ENCODE data around the gene CASP8. TPM values are rescaled to one million over a fixed set of nuclear protein-coding genes. Genes with fewer than 3 reads are reported as not detected.
"Not testable (repeated sequence)": the region's sequence is repeated elsewhere in the genome, so short reads cannot be mapped to it uniquely, and the experiment has no call there.

Gene CASP8
- total and polyA plus RNA-seq, 4 donors, result 4.5 to 15.1 (median 8.7) TPM

GRCh38 chr2:201237486-201238123, 22.7 kb upstream of the CASP8 start:
- no peaks in the 10 kb centered on the region for H3K27me3 ChIP-seq (ENCODE audit: control insufficient read depth in 4 of 4, insufficient read depth in 4 of 4, low read length in 3 of 4)
- no peak overlapping the region for H3K27ac ChIP-seq (ENCODE audit: low read depth in 1 of 2, low read length in 2 of 2)
- no peaks in the 10 kb centered on the region for H3K9me3 ChIP-seq (ENCODE audit: control insufficient read depth in 4 of 4, low read length in 3 of 4)
- H3K9ac ChIP-seq (ENCODE audit: low read depth in 1 of 2, low read length in 2 of 2), result no peak overlapping the region
- H3K4me3 ChIP-seq (ENCODE audit: low read depth in 1 of 3, low read length in 3 of 3), result no peak overlapping the region
- TF ChIP-seq FOXA1 (IDR thresholded peaks at IDR 0.05) (no peak), ZBTB33 (IDR thresholded peaks at IDR 0.05) (no peak), NR2F2 (IDR thresholded peaks at IDR 0.05) (no peak), GABPA (IDR thresholded peaks at IDR 0.05 in 1 of 2, conservative IDR thresholded peaks at IDR 0.05 in 1 of 2) (no peak), EGR1 (IDR thresholded peaks at IDR 0.05; ENCODE audit: low read depth in 2 of 2) (no peak), SP1 (IDR thresholded peaks at IDR 0.05) (no peak), TAF1 (conservative IDR thresholded peaks at IDR 0.05) (no peak), RXRA (IDR thresholded peaks at IDR 0.05) (no peak), HNF4G (IDR thresholded peaks at IDR 0.05) (no peak)
- TF ChIP-seq, protein P1, sequence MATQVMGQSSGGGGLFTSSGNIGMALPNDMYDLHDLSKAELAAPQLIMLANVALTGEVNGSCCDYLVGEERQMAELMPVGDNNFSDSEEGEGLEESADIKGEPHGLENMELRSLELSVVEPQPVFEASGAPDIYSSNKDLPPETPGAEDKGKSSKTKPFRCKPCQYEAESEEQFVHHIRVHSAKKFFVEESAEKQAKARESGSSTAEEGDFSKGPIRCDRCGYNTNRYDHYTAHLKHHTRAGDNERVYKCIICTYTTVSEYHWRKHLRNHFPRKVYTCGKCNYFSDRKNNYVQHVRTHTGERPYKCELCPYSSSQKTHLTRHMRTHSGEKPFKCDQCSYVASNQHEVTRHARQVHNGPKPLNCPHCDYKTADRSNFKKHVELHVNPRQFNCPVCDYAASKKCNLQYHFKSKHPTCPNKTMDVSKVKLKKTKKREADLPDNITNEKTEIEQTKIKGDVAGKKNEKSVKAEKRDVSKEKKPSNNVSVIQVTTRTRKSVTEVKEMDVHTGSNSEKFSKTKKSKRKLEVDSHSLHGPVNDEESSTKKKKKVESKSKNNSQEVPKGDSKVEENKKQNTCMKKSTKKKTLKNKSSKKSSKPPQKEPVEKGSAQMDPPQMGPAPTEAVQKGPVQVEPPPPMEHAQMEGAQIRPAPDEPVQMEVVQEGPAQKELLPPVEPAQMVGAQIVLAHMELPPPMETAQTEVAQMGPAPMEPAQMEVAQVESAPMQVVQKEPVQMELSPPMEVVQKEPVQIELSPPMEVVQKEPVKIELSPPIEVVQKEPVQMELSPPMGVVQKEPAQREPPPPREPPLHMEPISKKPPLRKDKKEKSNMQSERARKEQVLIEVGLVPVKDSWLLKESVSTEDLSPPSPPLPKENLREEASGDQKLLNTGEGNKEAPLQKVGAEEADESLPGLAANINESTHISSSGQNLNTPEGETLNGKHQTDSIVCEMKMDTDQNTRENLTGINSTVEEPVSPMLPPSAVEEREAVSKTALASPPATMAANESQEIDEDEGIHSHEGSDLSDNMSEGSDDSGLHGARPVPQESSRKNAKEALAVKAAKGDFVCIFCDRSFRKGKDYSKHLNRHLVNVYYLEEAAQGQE (IDR thresholded peaks at IDR 0.05), result no peak
- TF ChIP-seq, protein P2, sequence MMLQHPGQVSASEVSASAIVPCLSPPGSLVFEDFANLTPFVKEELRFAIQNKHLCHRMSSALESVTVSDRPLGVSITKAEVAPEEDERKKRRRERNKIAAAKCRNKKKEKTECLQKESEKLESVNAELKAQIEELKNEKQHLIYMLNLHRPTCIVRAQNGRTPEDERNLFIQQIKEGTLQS (IDR thresholded peaks at IDR 0.05), result no peak
- peaks cover 4 to 27% (median 20%) of the 10 kb centered on the region in 4 donors for H3K4me1 ChIP-seq (ENCODE audit: control insufficient read depth in 4 of 4, insufficient read depth in 4 of 4, low read length in 3 of 4)
- no peak for DNase-seq (ENCODE audit: low spot score)
- H3K36me3 ChIP-seq (ENCODE audit: control insufficient read depth in 4 of 4, insufficient read depth in 3 of 4, low read depth in 1 of 4, low read length in 3 of 4), result peaks cover 0 to 2% (median 0%) of the 10 kb centered on the region in 4 donors
- WGBS, result 74% methylated on average over 7 of the region's 7 CpGs

DNA sequence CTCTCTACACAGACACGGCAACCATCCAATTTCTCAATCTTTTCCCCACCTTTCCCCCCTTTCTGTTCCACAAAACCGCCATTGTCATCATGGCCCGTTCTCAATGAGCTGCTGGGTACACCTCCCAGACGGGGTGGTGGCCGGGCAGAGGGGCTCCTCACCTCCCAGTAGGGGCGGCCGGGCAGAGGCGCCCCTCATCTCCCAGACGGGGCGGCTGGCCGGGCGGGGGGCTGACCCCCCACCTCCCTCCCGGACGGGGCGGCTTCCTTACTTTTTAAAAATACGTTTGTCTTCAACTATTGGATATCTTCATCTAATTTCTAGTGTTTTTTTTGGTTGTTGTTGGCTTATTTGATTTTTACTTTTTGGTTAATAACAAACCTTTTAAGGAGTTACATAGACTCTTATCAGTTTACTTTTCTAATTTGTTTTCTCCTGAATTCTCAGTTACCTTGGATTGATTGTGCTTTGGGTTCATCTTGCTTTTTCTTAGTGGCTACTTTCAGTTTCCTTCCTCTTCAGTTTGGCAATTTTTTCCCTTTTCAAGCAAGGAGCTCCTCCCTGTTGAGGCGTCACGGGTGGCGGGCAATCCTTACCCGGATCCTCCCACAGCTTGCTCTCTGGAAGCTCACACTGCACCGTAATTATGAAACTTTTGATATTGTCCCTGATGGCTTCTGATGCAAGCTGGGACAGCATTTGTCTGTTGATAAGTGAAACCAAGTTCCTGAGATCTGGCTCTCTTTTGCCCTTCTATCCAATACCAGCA, 21.0 kb upstream of the CASP8 start:
- not testable (repeated sequence) for H3K9me3 ChIP-seq (ENCODE audit: control insufficient read depth in 4 of 4, low read length in 3 of 4); H3K36me3 ChIP-seq (ENCODE audit: control insufficient read depth in 4 of 4, insufficient read depth in 3 of 4, low read depth in 1 of 4, low read length in 3 of 4); H3K9ac ChIP-seq (ENCODE audit: low read depth in 1 of 2, low read length in 2 of 2); H3K27me3 ChIP-seq (ENCODE audit: control insufficient read depth in 4 of 4, insufficient read depth in 4 of 4, low read length in 3 of 4); H3K4me3 ChIP-seq (ENCODE audit: low read depth in 1 of 3, low read length in 3 of 3); H3K27ac ChIP-seq (ENCODE audit: low read depth in 1 of 2, low read length in 2 of 2); DNase-seq (ENCODE audit: low spot score)
- peak in 1 of 2 donors; percentile 6 for TF ChIP-seq RAD21 (IDR thresholded peaks at IDR 0.05)
- peaks cover 4 to 19% (median 7%) of the 10 kb centered on the region in 4 donors for H3K4me1 ChIP-seq (ENCODE audit: control insufficient read depth in 4 of 4, insufficient read depth in 4 of 4, low read length in 3 of 4)
- WGBS, result 89% methylated on average over 21 of the region's 21 CpGs
